DMS 273 treated with DMSO at 0.1 percent for 48 hours (cell line): ENCODE measurements around the gene ZDHHC5.
"Not testable (repeated sequence)": the region's sequence is repeated elsewhere in the genome, so short reads cannot be mapped to it uniquely, and the experiment has no call there.

Experiments
- DNase-seq: peaks from one replicate; lab custom pipeline; 2025; lab: John Stamatoyannopoulos, UW

ZDHHC5 gene

DNA sequence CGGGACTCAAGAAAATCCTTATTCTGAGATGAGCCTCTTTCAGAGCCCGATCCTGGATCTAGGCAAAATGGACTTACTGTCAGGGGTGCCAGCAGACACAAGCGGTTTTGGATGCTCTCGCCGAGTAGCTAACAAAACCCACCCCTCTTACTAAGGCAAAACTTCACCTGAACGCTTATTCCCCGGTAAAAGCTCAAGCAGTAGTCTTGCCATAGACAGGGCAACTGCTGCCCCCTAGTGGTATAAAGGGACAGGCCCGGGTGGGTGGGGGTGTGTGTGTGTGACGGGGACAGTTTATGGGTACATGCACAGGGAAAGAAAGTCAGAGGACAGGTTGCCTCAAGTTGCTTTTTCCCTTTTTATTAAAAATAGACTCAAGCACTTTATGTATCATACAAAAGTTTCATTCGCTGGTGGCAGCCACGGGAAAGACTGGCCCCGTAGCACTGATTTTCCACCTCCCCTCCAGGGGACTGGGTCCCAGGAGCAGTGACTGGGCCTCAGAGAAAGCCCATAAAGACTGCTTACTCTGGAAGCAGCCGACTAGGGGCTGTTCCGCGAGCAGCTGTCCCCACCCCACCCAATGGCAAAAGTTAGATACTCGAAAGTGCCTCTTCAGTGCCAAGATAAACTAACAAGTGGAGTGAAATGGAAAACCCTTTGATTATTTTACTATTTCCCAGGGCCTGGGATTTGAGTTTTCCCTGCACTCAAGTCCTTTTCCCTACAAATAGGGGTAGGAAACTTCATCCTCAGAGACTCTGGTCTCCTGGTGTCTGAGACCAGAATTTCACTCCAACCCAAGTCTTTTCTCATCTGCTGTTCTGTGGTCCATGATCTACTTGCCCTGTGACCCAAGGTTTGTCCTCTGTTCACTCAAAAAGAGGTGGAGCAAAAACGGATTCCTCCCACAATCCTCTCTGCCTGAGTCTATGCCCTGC is 22.9 kb upstream of the ZDHHC5 start:
- no peak for DNase-seq

DNA sequence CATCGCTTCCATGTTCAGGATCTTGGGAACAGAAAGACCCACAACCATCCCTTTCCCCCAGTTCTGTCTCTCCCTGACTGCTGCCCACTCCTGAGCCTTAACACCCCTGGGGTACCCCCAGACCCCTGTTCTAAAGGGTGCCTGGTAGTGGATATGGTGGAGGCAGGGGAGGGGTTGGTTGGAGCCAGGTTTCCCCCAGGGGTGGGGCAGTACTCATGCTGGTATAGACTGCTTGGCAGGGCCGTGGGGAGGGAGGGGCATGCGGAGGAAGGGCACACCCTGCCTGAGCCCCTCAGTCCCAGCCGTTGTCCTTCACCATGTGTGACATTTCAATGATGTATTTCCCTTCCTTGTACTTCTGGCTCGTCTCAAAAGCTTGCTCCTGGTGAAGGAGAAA is 22.2 kb upstream of the ZDHHC5 start:
- no peak for DNase-seq

DNA sequence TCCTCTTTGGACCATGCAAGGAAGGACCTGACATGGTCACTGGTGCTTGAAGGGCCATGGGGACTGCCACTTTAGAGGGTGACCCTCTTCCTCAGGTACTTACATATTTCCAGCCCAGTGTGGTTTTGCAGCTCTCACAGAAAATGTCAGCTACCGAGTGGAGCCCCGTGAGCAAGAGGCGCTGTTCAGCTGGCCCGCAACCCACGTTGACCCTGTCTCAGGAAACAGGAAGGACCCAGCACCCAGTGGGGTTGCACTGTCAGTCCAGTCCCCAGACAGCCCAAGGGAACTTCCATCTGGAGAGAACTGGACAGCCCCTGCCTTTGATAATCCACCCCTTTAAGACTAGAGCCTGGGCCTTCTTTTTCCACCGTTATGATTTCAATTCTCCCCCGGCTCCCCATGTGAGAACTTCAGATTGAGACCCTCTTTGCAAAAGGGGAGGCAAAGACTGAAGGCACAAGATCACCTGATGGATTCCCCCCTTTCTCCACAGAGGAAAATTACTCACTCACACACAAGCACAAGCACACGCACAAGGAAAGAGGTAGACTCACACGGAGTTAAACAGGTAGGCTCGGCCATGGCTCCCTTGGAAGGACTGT is 21.6 kb upstream of the ZDHHC5 start:
- DNase-seq = no peak

DNA sequence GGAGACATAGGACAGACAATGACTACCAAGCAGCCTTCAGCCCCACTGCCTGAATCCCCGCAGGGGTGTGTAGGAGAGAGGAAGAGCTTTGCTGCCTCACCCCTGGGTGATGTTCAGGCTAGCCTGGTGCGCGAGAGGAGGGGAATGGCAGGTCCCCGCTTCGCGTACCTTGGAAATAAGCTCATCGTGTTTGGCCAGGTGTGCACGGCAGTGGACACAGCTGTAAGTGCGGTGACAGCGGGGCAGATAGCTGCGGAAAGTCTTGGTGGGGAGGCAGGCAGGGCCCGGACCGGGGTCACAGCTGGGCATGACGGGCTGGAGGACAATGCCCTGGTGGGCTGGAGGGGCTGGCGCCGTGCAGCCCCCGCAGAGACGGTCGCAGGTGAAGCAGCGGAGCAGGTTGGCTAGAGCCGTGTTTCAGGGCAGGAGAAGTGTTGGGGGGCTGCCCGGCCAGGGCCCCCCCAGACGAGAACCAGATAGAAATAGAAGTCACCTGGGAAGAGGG is 21.1 kb upstream of the ZDHHC5 start:
- no peak for DNase-seq

DNA sequence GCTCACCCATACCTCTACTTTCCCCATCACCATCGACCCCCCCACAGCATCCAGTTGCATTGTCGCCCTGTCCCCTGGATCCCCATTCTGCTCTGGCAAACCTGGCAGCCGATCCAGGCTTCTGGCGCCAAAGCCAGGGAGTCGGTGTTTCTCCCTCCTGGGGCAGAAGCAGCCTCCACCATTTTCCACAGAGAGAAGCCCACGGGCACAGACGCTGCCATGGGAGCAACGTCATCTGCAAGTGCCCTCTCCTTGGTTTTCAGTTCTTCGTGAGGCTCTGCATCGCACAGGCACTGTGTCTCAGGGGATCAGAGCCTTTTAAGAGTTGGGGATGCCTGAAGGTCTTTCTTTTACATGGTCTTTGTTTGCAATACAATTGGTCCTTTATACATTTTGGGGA is 20.5 kb upstream of the ZDHHC5 start:
- no peak for DNase-seq

DNA sequence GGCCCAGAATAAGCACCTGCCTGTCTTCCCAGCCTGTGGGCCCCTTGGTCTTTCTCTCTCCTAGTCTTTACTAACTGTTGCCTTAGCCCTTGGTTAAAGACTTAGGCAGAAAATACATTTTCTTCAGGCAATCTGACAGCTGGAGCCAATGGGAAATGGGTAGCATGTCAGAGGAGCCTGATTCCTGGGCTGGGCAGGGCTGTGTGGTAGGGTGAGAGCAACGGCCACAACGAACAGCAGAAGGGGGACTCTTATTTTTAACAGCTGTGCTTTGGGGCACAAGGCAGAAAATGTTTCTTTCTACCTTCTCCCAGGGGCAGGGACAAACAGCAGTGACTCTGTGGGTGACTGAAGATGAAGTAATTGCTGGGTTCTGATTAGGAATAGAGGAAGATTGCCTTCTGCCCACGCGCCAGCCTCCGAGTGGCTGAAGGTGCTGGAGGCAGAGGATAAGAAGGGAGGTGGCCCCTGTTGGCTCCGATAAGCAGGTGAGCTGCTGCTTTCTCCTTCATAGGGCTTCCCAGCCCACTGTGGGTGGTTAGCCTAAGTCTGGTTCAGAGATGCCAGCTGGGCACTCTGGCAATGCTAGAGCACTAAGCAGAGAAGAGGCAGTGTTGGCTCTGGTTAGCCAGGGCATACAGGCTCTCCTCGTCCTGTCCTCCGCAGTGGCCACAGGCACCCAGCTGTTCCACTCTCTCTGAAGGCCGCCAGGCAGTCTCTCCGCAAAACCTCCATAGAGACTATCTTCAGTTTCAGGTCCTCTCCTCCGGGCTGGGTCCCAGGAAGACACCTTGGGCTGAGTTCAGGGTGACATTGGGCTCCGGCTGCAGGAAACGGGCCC is 19.7 kb upstream of the ZDHHC5 start:
- no peak for DNase-seq

DNA sequence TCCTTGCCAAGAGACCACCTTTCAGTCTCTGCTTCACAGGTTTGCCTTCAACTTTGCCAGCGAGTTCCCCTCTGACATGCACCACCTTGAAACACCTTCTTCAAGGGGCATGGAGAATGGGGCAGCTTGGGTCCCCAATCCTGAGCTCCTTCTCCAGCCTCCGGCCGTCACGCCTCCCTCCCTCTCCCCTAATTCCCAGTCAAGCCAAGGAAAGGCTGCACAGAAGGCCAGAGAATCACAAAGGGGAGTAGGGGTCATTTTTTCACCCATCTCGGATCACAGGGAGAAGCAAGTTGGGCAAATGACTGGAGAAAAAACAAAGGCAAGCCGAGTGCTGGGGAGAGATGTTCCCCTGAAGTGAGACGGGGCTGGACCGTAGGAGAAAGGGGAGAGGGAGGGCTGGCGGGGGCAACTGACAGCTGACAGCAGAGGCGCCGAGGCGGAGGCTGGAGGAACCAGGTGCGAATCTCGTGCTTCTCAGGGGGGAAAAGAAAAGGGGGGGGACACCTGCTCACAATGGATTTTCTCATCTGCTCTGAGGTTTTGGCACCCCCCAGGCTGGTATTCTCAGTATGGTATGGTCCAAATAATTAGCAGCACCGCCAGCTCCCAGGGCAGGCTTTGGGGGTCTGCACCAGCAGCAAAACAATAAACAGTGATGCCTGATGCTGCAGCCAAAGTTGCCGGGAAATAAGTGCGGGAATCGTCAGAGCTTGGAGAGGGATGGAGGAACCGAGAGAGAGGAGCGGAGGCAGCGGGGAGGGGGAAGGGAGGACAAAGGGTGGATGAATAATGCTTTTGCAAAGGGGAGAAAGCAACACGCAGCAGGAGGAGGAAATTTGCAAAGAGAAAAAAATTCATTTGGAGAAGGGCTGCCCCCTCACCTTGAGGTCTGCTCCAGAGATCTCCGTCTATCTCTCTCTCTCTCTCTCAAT is 18.8 kb upstream of the ZDHHC5 start:
- DNase-seq = no peak

DNA sequence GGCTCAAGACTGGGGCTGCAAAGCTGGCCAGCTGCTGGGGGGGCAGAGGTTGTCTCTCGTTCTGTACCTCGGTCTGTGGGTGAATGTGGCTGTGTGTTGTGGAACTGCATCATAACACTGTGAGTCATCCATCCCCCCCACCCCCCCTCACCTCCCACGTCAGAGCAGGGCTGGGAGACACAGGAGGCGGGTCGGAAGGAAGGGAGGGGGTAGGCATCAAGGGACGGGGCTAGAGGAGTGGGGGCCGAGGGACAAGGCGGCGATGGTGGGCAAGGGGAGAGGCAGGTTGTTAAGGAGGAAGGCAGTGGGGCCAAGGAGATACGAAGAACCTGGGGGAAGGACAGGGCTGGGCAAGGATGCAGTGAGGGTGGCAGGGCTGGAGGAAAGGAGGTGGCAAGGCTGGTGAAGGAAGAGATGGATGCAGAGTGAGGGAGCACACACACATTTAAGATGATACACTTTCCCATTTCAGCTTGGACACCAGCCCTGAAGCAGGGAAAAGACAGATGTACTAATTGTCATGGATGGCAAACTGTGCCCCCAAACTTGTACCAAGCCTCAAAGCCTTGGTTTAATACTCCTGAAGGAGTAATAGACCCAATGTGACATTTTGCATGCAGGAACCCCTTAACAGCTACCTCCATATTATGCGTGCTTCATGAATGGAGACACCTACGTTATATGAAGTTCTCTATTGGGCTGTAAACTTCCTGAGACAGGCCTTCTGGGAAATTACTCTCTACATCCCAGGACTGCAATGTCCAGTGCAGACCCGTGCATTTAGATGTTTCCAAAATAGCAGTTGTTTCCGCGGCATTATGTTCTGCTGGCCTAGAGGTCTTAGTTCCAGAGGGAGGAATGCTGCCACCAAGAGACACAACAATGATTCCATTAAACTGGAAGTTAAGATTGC is 17.8 kb upstream of the ZDHHC5 start, which contains the start of gene YPEL4:
Gene YPEL4 (minus strand): TSS at position 87 of the 913 bp plus-strand sequence. CDS start 2,805 bp downstream, outside the sequence.
- DNase-seq = no peak

DNA sequence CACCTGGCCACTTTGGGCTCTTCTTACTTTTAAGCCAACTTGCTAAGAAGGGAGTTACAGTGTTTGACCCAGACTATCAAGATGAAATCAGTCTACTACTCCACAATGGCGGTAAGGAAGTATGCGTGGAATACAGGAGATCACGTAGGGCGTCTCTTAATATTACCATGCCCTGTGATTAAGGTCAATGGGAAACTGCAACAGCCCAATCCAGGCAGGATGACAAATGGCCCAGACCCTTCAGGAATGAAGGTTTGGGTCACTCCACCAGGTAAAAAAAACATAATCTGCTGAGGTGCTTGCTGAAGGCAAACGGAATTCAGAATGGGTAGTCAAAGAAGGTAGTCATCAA is 17.2 kb upstream of the ZDHHC5 start:
- DNase-seq = no peak

DNA sequence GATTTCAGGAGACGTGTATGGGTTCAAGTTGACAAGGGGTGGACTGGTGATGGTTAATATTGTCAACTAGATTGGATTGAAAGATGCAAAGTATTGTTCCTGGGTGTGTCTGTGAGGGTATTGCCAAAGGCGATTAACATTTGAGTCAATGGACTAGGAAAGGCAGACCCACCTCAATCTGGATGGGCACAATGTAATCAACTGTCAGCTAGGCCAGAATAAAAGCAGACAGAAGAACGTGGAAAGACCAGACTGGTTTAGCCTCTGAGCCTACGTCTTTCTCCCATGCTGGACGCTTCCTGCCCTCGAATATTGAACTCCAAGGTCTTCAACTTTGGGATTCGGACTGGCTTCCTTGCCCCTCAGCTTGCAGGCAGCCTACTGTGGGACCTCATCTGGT is 16.5 kb upstream of the ZDHHC5 start:
- DNase-seq = no peak

DNA sequence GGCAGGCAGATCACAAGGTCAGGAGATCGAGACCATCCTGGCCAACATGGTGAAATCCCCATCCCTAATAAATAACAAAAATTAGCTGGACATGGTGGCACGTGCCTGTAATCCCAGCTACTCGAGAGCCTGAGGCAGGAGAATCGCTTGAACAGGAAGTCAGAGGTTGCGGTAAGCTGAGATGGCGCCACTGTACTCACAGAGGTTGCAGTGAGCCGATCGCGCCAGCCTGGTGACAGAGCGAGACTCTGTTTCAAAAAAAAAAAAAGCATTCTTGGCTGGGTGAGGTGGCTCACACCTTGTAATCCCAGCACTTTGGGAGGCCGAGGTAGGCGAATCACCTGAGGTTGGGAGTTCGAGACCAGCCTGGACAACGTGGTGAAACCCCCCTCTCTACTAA is 15.7 kb upstream of the ZDHHC5 start:
- DNase-seq = not testable (repeated sequence)

DNA sequence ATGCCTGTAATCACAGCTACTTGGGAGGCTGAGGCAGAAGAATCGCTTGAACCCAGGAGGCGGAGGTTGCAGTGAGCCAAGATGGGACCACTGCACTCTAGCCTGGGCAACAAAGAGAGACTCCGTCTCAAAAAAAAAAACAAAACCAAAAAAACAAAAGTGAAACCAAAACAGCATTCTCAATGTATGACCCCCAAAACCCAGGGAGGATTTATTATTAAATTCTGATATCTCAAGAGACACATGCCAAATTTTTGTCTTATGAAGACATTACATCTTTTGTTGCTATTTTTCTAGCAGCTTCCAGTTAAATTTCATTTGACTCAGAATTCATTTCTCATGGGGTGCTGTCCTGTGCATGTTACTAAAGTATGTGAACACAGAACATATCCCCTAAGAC is 15.3 kb upstream of the ZDHHC5 start:
- DNase-seq = no peak

DNA sequence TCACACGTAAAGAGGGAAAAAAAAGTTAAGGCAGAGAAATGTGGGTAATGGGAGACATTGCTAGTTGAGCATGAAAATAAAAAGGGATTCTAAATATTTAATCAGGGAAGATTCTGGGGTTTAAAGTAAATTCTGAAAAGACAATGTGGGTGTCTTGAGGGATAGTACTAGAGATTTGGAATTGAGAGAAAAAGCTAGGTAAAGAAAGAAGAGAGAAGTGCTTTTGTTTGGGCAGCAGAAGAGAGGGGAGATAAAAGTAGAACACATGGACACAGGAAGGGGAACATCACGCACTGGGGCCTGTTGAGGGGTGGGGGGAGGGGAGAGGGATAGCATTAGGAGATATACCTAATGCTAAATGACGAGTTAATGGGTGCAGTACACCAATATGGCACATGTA is 14.8 kb upstream of the ZDHHC5 start:
- no peak for DNase-seq

DNA sequence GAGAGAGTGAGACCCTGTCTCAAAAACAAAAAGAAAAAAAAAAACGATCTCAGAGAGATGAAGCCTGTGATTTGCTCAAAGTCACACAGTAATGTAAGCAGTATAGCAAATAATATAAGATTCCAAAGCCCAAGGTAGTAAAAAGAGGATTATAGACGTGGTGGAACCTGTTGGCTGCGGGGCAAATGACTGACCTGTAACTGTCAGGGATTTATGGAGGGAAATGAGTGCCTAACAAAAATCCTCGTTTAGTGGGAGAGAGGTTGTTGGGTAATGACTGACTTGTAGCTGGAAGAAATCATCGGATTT is 11.1 kb upstream of the ZDHHC5 start:
- no peak for DNase-seq

DNA sequence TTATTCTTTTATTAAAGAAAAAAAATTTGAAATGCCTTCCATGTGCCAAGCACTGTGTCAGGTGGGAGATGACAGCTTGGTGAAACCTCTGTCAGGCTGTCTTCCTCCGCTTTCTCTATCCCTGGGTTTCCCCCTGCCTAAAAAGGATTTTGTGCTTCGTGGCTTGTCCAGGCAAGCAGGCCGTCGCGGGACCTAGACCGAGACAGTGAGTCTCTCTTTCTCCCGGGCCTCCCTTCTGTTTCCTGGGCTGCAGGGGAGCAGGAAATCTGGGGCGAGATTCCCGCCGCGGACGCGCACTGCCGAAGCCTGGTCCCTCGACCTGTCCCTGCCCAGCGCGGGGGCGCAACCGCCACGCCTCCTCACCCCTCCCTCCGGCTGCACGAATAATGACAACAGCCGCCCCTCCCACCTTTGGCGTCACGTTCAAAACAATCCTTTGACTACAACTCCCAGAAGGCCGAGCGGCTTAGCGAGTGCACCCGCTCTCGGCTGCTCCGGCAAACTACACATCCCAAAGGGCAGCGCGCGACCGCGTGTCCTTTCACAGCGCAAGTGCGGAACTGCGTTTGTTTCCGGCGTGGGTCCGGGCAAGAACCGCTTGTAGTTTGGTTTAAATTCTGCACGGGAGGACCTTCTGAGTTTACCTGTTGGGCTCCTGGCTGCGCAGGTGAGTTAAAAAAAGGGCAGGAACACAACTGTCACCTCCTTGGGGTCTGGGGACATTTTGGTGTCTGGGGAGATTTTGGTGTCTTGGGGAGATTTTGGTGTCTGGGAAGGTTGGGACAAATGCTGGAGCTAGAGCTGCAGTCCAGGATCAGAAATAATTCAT is 10.5 kb upstream of the ZDHHC5 start, which contains the start of gene CLP1:
Gene CLP1 (plus strand): TSS at position 569 of the 829 bp plus-strand sequence. CDS start 1,715 bp downstream, outside the sequence.
- peak; percentile 94 for DNase-seq

DNA sequence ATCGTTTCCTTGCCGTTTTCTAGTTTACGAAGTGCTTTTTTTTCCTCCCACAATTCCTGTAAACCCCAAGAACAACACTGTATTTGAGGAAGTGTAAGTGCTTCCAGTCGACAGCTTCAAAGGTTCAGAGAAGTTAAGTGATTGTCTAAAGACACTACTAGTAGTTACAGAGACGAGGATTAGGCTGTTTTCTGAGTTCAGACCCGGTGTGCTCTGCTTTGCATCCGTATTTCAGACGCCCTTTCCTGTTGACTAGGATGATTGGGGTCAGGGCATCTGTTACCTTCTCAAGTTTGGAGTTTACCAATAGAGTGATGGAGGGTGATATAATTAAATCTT is 9.9 kb upstream of the ZDHHC5 start:
- DNase-seq = no peak

DNA sequence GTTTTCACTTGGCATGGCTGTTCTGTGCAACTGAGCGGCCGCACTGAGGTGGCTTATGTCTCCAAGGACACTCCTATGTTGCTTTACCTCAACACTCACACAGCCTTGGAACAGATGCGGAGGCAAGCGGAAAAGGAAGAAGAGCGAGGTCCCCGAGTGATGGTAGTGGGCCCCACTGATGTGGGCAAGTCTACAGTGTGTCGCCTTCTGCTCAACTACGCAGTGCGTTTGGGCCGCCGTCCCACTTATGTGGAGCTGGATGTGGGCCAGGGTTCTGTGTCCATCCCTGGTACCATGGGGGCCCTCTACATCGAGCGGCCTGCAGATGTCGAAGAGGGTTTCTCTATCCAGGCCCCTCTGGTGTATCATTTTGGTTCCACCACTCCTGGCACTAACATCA is 8.2 kb upstream of the ZDHHC5 start:
- no peak for DNase-seq

DNA sequence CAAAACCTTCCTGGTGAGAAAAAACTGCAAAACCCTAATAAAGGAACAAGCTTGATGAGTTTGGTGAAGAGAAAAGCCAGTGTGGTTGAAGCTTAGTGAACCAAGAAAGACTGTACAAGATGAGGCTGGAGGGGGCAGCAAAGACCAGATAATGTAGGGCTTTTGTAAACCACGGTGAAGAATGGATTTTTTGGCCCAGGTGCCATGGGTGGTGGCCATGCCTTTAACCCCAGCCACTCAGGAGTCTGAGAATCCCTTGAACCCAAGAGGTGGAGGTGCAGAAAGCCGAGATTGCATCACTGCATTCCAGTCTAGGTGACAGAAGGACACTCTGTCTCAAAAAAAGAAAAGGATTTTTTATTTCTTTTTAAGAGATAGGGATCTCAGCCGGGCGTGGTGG is 5.0 kb upstream of the ZDHHC5 start:
- DNase-seq = no peak

DNA sequence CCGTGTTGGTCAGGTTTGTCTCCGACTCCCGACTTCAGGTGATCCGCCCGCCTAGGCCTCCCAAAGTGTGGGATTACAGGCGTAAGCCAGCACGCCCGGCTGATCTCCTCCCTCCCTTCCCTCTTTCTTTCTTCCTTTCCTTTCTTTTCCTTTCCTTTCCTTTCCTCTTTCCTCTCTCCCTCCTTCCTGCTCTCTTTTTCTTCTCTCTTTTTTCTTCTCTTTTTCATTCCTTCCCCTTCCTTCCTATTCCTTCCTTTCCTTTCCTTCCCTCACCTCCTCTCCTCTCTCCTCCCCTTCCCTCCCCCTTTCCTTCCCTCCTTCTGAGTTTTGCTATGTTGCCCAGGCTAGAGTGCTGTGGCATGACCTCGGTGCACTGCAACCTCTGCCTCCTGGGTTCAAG is 3.9 kb upstream of the ZDHHC5 start:
- no peak for DNase-seq
